OCI-LY3 (cell line): Measurements from ENCODE around the gene CDC14B.

Experiments used
- H2AFZ ChIP-seq: fragments of 200-600, 300-600 bp; shearing (Covaris generic); 2 replicates; pipeline ENCODE4 v1.6.0; 2014; ENCODE audit warnings: antibody characterized with exemption, low read depth, low read length
- H3K27ac ChIP-seq: fragments of 200-600, 300-600 bp; sonication (generic); 2 replicates; pipeline ENCODE4 v1.5.1; 2014; ENCODE audit warnings: mild to moderate bottlenecking, low read length, moderate library complexity, mixed read lengths
- H3K27me3 ChIP-seq: fragments of 200-600, 300-600 bp; sonication (generic); 2 replicates; pipeline ENCODE4 v1.6.1; 2014; ENCODE audit warnings: low read depth, low read length, mixed read lengths
- H3K36me3 ChIP-seq: fragments of 200-600, 300-600 bp; sonication (generic); replicated peaks from 2 replicates; pipeline ENCODE3; 2014; ENCODE audit warnings: low read depth, low read length, mixed read lengths
- H3K4me1 ChIP-seq: fragments of 300-600, 200-600 bp; sonication (generic); 2 replicates; pipeline ENCODE4 v1.6.1; 2014; ENCODE audit warnings: low read length, mixed read lengths
- H3K4me2 ChIP-seq: fragments of 200-600, 300-600 bp; sonication (generic); 2 replicates; pipeline ENCODE4 v1.6.1; 2014; ENCODE audit warnings: low read length, mixed read lengths
- H3K4me3 ChIP-seq: fragments of 300-600, 200-600 bp; sonication (generic); 2 replicates; pipeline ENCODE4 v1.5.1; 2014; ENCODE audit warnings: antibody characterized with exemption, mild to moderate bottlenecking, low read length, moderate library complexity
- H3K79me2 ChIP-seq: fragments of 300-600, 200-600 bp; shearing (Covaris generic); 2 replicates; pipeline ENCODE4 v1.6.1; 2014; ENCODE audit warnings: mild to moderate bottlenecking, low read length, mixed read lengths
- H3K9ac ChIP-seq: fragments of 300-600, 200-600 bp; shearing (Covaris generic); 2 replicates; pipeline ENCODE4 v1.6.0; 2014; ENCODE audit warnings: mild to moderate bottlenecking, low read length, moderate library complexity
- H3K9me3 ChIP-seq: fragments of 200-600, 300-600 bp; shearing (Covaris generic); 2 replicates; pipeline ENCODE4 v1.6.1; 2014; ENCODE audit warnings: low read length, mixed read lengths; ENCODE audit not compliant: insufficient read depth
- H4K20me1 ChIP-seq: fragments of 200-600, 300-600 bp; sonication (generic); 2 replicates; pipeline ENCODE4 v1.6.1; 2016; ENCODE audit warnings: low read length, mixed read lengths; ENCODE audit not compliant: insufficient read depth
- EZH2phosphoT487 ChIP-seq: fragments of 200-600 bp; shearing (Covaris generic); IDR thresholded peaks from 2 replicates; pipeline ENCODE4 v1.6.1; 2018; ENCODE audit warnings: antibody characterized with exemption, mixed run types, low read depth
- TF ChIP-seq, protein P1 (sequence below): fragments of 200-600, 300-600 bp; sonication (generic); IDR thresholded peaks from 2 replicates; pipeline ENCODE4 v1.5.1; 2014; ENCODE audit warnings: antibody characterized with exemption, low read length, low read depth

The CDC14B gene

DNA sequence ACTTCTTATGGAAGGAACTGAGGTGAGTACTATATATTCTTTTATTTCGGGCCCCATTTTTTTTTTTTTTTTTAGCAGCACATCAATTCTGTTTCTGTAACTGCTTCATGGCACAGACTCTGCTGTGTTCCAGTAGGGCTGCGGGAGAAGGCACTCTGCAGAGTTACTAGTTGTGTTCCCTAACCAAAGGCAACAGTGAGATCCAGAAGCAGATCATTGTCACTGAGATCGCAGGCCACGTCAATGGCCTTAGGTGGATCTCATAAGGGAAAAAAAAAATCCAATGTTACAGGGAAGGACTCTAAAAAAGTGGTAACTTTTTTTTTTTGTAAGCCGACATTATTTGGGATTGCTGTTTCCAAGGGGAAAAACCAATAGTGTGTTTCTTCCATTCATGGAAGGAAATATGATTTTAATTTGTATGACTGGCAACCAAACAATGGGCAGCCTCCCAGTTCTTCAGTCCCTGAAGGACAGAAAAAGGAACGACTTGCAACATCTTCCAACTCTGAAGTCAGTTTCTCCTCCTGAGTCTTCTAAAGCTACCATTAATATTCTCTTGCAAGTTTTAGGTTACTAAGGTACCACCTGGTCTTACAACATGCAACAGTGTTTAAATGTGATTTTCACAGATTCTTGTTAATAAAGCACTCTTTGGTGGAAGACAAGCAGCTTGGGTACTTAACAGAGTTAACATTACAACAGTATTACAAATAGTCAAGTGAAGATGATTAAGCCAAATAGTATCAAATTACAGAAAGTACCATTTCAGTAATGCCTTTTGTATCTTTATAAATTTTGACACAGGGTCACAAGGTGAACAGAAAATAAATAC lies 116.9 kb downstream of the CDC14B start:
- H3K27me3 ChIP-seq, result no peaks in the 10 kb centered on the region
- H3K9me3 ChIP-seq, result no peaks in the 10 kb centered on the region
- no peak overlapping the region for H3K4me3 ChIP-seq
- no peak overlapping the region for H3K4me2 ChIP-seq
- H3K27ac ChIP-seq, result no peak overlapping the region
- no peak overlapping the region for H2AFZ ChIP-seq
- H3K36me3 ChIP-seq, result no peaks in the 10 kb centered on the region
- H3K79me2 ChIP-seq, result no peaks in the 10 kb centered on the region
- TF ChIP-seq, protein P1, sequence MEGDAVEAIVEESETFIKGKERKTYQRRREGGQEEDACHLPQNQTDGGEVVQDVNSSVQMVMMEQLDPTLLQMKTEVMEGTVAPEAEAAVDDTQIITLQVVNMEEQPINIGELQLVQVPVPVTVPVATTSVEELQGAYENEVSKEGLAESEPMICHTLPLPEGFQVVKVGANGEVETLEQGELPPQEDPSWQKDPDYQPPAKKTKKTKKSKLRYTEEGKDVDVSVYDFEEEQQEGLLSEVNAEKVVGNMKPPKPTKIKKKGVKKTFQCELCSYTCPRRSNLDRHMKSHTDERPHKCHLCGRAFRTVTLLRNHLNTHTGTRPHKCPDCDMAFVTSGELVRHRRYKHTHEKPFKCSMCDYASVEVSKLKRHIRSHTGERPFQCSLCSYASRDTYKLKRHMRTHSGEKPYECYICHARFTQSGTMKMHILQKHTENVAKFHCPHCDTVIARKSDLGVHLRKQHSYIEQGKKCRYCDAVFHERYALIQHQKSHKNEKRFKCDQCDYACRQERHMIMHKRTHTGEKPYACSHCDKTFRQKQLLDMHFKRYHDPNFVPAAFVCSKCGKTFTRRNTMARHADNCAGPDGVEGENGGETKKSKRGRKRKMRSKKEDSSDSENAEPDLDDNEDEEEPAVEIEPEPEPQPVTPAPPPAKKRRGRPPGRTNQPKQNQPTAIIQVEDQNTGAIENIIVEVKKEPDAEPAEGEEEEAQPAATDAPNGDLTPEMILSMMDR, result no peak
- TF ChIP-seq EZH2phosphoT487, result no peak
- no peaks in the 10 kb centered on the region for H4K20me1 ChIP-seq
- H3K4me1 ChIP-seq, result no peaks in the 10 kb centered on the region
- H3K9ac ChIP-seq, result no peak overlapping the region

- H3K4me1 ChIP-seq, result no peaks in the 10 kb centered on the region
- H3K36me3 ChIP-seq, result no peaks in the 10 kb centered on the region
- H3K9ac ChIP-seq, result no peak overlapping the region
- H3K27me3 ChIP-seq, result no peaks in the 10 kb centered on the region
- no peak overlapping the region for H3K4me3 ChIP-seq
- no peak overlapping the region for H3K4me2 ChIP-seq
- no peaks in the 10 kb centered on the region for H4K20me1 ChIP-seq
- no peaks in the 10 kb centered on the region for H3K9me3 ChIP-seq
- no peak overlapping the region for H2AFZ ChIP-seq
- no peaks in the 10 kb centered on the region for H3K79me2 ChIP-seq
- H3K27ac ChIP-seq, result no peak overlapping the region
- TF ChIP-seq, protein P1, result no peak
- TF ChIP-seq EZH2phosphoT487, result no peak
Observed at GRCh38 chr9:96501633-96502538, 117.8 kb downstream of the CDC14B start.

- TF ChIP-seq, protein P1, result no peak
- no peak for TF ChIP-seq EZH2phosphoT487
- Histone ChIP-seq H3K79me2 (no peaks in the 10 kb centered on the region), H3K4me1 (no peaks in the 10 kb centered on the region), H3K4me3 (no peak overlapping the region), H2AFZ (no peak overlapping the region), H3K36me3 (no peaks in the 10 kb centered on the region), H3K27ac (no peak overlapping the region), H3K27me3 (no peaks in the 10 kb centered on the region), H4K20me1 (no peaks in the 10 kb centered on the region), H3K4me2 (no peak overlapping the region), H3K9ac (no peak overlapping the region), H3K9me3 (no peaks in the 10 kb centered on the region)
Observed at GRCh38 chr9:96500696-96501632, 118.7 kb downstream of the CDC14B start.
